Measurements from ENCODE around the gene SLC9A7. TPM values are rescaled to one million over a fixed set of nuclear protein-coding genes. Genes with fewer than 3 reads are reported as not detected.

Gene SLC9A7
- total RNA-seq (2016; rRNA removed; fragmentation: Illumina TruSeq; extraction: Trizol) (5.4 and 7.2 TPM in 2 replicates), polyA plus RNA-seq (2011; rRNA removed) (5.5 and 5.8 TPM in 2 replicates), polyA minus RNA-seq (2011; rRNA and poly(A)+ RNA removed; ENCODE audit: low replicate concordance) (6.5 and 21.6 TPM in 2 replicates), Bru-seq, nascent RNA (percentile 49 among the genes with signal in this experiment), BruChase-seq, experiment 1, labeled RNA remaining after a 6-hour chase (percentile 54 among the genes with signal in this experiment), BruChase-seq, experiment 2, labeled RNA remaining after a 2-hour chase (percentile 50 among the genes with signal in this experiment)
- 2.0 and 3.5 TPM in 2 replicates for total RNA-seq (2016; cell fraction: cytosol; rRNA removed; fragmentation: Illumina TruSeq; extraction: Trizol; ENCODE audit: low read depth)
- total RNA-seq (2016; cell fraction: insoluble cytoplasmic fraction; rRNA removed; fragmentation: Illumina TruSeq; extraction: Trizol), result 3.9 and 7.8 TPM in 2 replicates
- 3.7 and 4.7 TPM in 2 replicates for total RNA-seq (2016; cell fraction: membrane; rRNA removed; fragmentation: Illumina TruSeq; extraction: Trizol)
- 6.6 and 8.3 TPM in 2 replicates for total RNA-seq (2016; cell fraction: nucleus; rRNA removed; fragmentation: Illumina TruSeq; extraction: Trizol)
- 4.7 and 5.0 TPM in 2 replicates for polyA plus RNA-seq (2011; cell fraction: cytosol; rRNA removed)
- polyA plus RNA-seq (2011; cell fraction: nucleus; rRNA removed), result 5.6 and 6.1 TPM in 2 replicates
- polyA plus RNA-seq (2012), result 1.5 and 1.6 TPM in 2 replicates
- 0.59 and 0.72 TPM in 2 replicates for polyA plus RNA-seq (2016; cell fraction: cytosol; fragmentation: Illumina TruSeq; extraction: Trizol; ENCODE audit: low read depth)
- 1.6 and 2.0 TPM in 2 replicates for polyA plus RNA-seq (2016; cell fraction: insoluble cytoplasmic fraction; fragmentation: Illumina TruSeq; extraction: Trizol; ENCODE audit: low read depth)
- polyA plus RNA-seq (2016; cell fraction: membrane; fragmentation: Illumina TruSeq; extraction: Trizol; ENCODE audit: low read depth), result 1.5 and 1.6 TPM in 2 replicates
- 6.6 and 9.9 TPM in 2 replicates for polyA plus RNA-seq (2016; cell fraction: nucleus; fragmentation: Illumina TruSeq; extraction: Trizol; ENCODE audit: insufficient read depth, low read depth)
- 7.3 and 7.9 TPM in 2 replicates for polyA minus RNA-seq (2011; cell fraction: cytosol; rRNA and poly(A)+ RNA removed)
- polyA minus RNA-seq (2011; cell fraction: nucleus; rRNA and poly(A)+ RNA removed), result 5.7 and 6.4 TPM in 2 replicates
- long read RNA-seq, experiment 1, partial matches to known transcripts, result 0 of 5 reads
- long read RNA-seq, experiment 1, other reads (novel, unspliced or antisense), result 5 of 5 reads
- long read RNA-seq, experiment 2, full-length matches to known transcripts, result 1 of 7 reads
- long read RNA-seq, experiment 2, partial matches to known transcripts, result 0 of 7 reads
- long read RNA-seq, experiment 2, other reads (novel, unspliced or antisense), result 6 of 7 reads

DNA sequence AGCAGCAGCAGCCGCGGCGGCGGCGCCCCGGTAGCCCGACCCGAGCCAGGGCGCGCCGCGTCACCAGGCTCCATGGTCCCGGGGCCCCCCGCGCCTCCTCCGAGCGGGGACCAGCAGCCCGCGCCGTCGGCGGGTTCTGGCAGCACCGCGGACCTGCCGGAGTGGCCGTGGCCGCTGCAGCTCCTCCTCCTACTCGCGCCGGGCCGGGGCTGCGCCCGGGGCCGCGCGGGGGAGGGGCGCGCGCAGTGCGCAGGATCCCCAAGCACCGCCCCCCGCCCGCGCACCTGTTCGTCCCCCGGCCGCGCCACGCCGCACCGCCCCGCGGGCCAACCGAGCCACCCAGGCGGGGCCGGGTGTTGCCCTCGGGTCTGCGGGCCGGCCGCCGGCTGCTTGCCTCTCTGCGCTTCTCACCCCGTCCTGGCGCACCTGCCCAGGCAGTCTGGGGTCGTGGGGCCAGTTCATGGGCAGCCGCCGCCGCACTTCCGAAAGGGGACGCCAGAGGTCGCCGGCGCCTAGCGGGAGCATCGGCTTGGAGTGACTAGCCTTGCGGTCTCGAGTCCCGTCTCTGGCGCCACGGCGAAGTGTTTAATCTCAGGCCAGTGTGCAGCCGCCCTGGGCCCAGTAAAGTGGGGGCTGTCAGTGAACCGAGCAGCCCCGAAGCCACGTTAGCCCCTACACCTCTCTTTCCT, at the start of gene SLC9A7:
TSS of gene SLC9A7 (minus strand) at position 163 of the 689 bp plus-strand sequence. CDS start at position 74, 89 bp downstream.
- Histone ChIP-seq H3K79me2 (ENCODE audit: insufficient read depth, low read length) (peaks cover 2% of the 10 kb centered on the region), H3K4me2 (ENCODE audit: low read depth, low read length) (peak within 1 kb of the TSS; percentile 85), H2AFZ (ENCODE audit: low read length) (peak within 1 kb of the TSS; percentile 15), H3K4me1 (ENCODE audit: insufficient read depth, low read length) (peaks cover 23% of the 10 kb centered on the region), H3K27me3 (ENCODE audit: control insufficient read depth in 1 of 2, insufficient read depth in 2 of 2, low read length in 2 of 2) (no peaks in the 10 kb centered on the region), H4K20me1 (ENCODE audit: insufficient read depth, low read length) (no peaks in the 10 kb centered on the region), H3K27ac (ENCODE audit: extremely low read length, insufficient read depth, low read length) (no peak within 1 kb of the TSS), H3K9me3 (ENCODE audit: low read length) (no peaks in the 10 kb centered on the region), H3K9ac (ENCODE audit: insufficient read depth, low read depth, low read length) (peak within 1 kb of the TSS; percentile 55), H3K4me3 (replicated peaks in 1 of 3; ENCODE audit: insufficient read depth in 1 of 3, low read depth in 2 of 3, low read length in 3 of 3) (peak within 1 kb of the TSS; percentile 59 to 80 (median 69)), H3K36me3 (replicated peaks in 1 of 2; ENCODE audit: control insufficient read depth in 1 of 2, insufficient read depth in 2 of 2, low read length in 2 of 2) (no peaks in the 10 kb centered on the region)
- no CpG with 5 or more reads among the region's 85 CpGs for WGBS (ENCODE audit: low lambda C conversion rate)
- POLR2A ChIA-PET, result no interaction called here
- in situ Hi-C loops (cut with HindIII; ENCODE audit: extremely low pct_ligation_motif_present, low pct_unique_long_range_greater_than_20kb), result no loop called here
- DNase-seq (ENCODE audit: low spot score), result peak; percentile 52
- ATAC-seq, result peak; percentile 91
- FAIRE-seq, result no peak
- BruUV-seq (replicated peaks), result no TSS peak
- intact Hi-C loops (cut with micrococcal nuclease; ENCODE audit: unreplicated experiment), result loop anchor here (1.0 kb wide), 1 partner anchor 37 kb away; no protein-coding TSS in a partner anchor
- CTCF ChIA-PET (ENCODE audit: low intra/inter-chr PET ratio, low total read pairs), result interaction anchor here (1.3 to 2.3 kb wide), 3 partner anchors 37 to 271 kb away, joined by 4 to 25 read pairs (median 5); no protein-coding TSS in a partner anchor
- TF ChIP-seq BCL3 (CRISPR knock-in tag; IDR thresholded peaks at IDR 0.05) (no peak), BORCS8-MEF2B (CRISPR knock-in tag; IDR thresholded peaks at IDR 0.05) (no peak), RAD21 (CRISPR knock-in tag; IDR thresholded peaks at IDR 0.05) (peak; percentile 93), NKX3-1 (CRISPR knock-in tag; IDR thresholded peaks at IDR 0.05) (no peak), ZNF383 (CRISPR knock-in tag; IDR thresholded peaks at IDR 0.05; ENCODE audit: borderline replicate concordance) (no peak), ZFY (CRISPR knock-in tag; IDR thresholded peaks at IDR 0.05) (peak; percentile 41; the same call in 1 of the 2 replicates), MAZ (IDR thresholded peaks at IDR 0.05; ENCODE audit: borderline replicate concordance, low read depth, low read length) (no peak), MAZ (CRISPR knock-in tag; IDR thresholded peaks at IDR 0.05; ENCODE audit: low read depth) (peak; percentile 64; the same call in 1 of the 2 replicates), ZNF879 (CRISPR knock-in tag; IDR thresholded peaks at IDR 0.05) (no peak), YEATS4 (CRISPR knock-in tag; IDR thresholded peaks at IDR 0.05; ENCODE audit: borderline replicate concordance) (peak; percentile 51; the same call in 1 of the 2 replicates), ZNF501 (CRISPR knock-in tag; IDR thresholded peaks at IDR 0.05) (0 out of 2 replicates have a peak, but pooled peaks have one; percentile 28), HDAC1 (CRISPR knock-in tag; IDR thresholded peaks at IDR 0.05) (no peak)
- TF ChIP-seq, protein P1, sequence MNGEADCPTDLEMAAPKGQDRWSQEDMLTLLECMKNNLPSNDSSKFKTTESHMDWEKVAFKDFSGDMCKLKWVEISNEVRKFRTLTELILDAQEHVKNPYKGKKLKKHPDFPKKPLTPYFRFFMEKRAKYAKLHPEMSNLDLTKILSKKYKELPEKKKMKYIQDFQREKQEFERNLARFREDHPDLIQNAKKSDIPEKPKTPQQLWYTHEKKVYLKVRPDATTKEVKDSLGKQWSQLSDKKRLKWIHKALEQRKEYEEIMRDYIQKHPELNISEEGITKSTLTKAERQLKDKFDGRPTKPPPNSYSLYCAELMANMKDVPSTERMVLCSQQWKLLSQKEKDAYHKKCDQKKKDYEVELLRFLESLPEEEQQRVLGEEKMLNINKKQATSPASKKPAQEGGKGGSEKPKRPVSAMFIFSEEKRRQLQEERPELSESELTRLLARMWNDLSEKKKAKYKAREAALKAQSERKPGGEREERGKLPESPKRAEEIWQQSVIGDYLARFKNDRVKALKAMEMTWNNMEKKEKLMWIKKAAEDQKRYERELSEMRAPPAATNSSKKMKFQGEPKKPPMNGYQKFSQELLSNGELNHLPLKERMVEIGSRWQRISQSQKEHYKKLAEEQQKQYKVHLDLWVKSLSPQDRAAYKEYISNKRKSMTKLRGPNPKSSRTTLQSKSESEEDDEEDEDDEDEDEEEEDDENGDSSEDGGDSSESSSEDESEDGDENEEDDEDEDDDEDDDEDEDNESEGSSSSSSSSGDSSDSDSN (CRISPR knock-in tag; IDR thresholded peaks at IDR 0.05), result peak; percentile 63; the same call in 1 of the 2 replicates
- TF ChIP-seq, protein P2, sequence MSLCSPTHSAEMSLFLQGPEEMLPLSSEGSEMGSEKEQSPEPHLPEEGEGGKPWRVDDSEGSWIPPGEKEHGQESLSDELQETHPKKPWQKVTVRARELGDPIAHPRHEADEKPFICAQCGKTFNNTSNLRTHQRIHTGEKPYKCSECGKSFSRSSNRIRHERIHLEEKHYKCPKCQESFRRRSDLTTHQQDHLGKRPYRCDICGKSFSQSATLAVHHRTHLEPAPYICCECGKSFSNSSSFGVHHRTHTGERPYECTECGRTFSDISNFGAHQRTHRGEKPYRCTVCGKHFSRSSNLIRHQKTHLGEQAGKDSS (CRISPR knock-in tag; IDR thresholded peaks at IDR 0.05; ENCODE audit: borderline replicate concordance, low read depth), result 0 out of 2 replicates have a peak, but pooled peaks have one; percentile 4

Data from HepG2 (cell line).